Activated CD8-positive, alpha-beta memory T cell treated with anti-CD3 and anti-CD28 coated beads, Interleukin-2, amount 10 ng/mL, durations not matched to agents 7 days and 5 days (primary cell): ENCODE measurements around the gene KEL. TPM values are rescaled to one million over a fixed set of nuclear protein-coding genes. Genes with fewer than 3 reads are reported as not detected.

Experiments used
- ATAC-seq: fragments of 150-1000 bp; cut with Tn5 transposase; one replicate; pipeline ENCODE4 v1.10.0; 2021; ENCODE audit warnings: moderate library complexity
- CTCF ChIA-PET: fragments of 350-600 bp; sonication (Branson Sonifier 250); formaldehyde crosslinking; loops from one replicate; lab custom pipeline; 2021; ENCODE audit warnings: antibody characterized with exemption; lab: Charles Lee
- DNase-seq: peaks from one replicate; pipeline ENCODE4 v3.0.0-alpha.2; 2020
- H3K27ac Mint-ChIP-seq: one replicate; pipeline ENCODE4 v1.8.0; 2021; ENCODE audit warnings: mild to moderate bottlenecking, mixed read lengths
- H3K27me3 Mint-ChIP-seq: one replicate; pipeline ENCODE4 v1.8.0; 2021; ENCODE audit warnings: mixed read lengths
- H3K36me3 Mint-ChIP-seq: one replicate; pipeline ENCODE4 v1.8.0; 2021; ENCODE audit warnings: mild to moderate bottlenecking, mixed read lengths
- H3K4me1 Mint-ChIP-seq: one replicate; pipeline ENCODE4 v1.8.0; 2021; ENCODE audit warnings: mixed read lengths
- H3K4me3 Mint-ChIP-seq: one replicate; pipeline ENCODE4 v1.8.0; 2021; ENCODE audit warnings: mild to moderate bottlenecking, moderate library complexity, mixed read lengths
- H3K9me3 Mint-ChIP-seq: one replicate; pipeline ENCODE4 v1.8.0; 2022; ENCODE audit warnings: low read depth, mixed read lengths
- total RNA-seq, 2 experiments: library from RNA; stranded (reverse); gene quantifications; one replicate each; pipeline ENCODE4 v1.2.3, GENCODE V29; 2021

The KEL gene
- total RNA-seq, 2 experiments from 2014 or later: 0.16 to 0.70 TPM

DNA sequence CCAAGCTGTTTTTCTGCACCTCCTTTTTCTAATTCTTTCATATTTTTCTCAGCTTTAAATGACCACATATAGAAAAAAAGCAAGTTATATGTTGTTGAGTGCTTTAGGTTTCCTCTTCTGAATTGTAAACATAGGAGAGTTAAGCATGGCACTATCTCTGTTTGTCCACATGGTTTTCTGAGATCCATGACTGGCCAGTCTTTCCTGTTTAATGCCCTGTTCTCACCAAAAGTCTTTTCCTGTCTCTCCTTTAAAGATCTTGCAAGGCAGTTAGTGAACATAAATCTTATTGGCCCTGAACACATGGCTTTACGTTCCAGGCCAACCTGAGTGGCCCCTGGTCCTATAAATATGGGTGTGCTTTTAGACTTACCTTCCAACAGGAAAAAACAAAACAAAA lies 48.0 kb downstream of the KEL start:
- Mint-ChIP-seq H3K4me1 (no peaks in the 10 kb centered on the region), H3K27ac (no peak overlapping the region), H3K4me3 (no peak overlapping the region), H3K27me3 (peaks cover 34% of the 10 kb centered on the region), H3K36me3 (no peaks in the 10 kb centered on the region), H3K9me3 (no peaks in the 10 kb centered on the region)
- no peak for DNase-seq
- CTCF ChIA-PET: no interaction called here
- no peak for ATAC-seq

DNA sequence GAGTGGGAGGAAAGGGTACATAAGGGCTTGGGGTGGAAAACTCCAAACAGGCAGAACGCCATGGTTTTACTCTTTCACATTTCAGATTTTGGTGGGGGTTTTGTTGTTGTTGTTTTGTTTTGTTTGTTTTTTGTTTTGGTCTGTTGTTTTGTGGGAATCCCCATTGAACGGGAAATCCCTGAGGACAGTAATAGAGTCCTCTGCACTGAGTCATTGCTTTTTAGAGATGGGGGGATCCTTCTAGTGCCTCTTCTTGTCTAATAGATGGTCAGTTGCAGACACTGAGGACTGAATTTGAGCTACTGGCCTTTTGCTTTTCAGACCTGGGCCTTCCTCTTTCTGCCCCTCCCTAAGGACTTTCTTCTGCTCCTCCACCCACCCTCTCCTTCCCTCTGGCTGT lies 48.6 kb downstream of the KEL start:
- Mint-ChIP-seq H3K9me3 (no peaks in the 10 kb centered on the region), H3K4me1 (no peaks in the 10 kb centered on the region), H3K4me3 (no peak overlapping the region), H3K27ac (no peak overlapping the region), H3K27me3 (peaks cover 33% of the 10 kb centered on the region), H3K36me3 (no peaks in the 10 kb centered on the region)
- ATAC-seq (no peak), DNase-seq (no peak)
- CTCF ChIA-PET: no interaction called here

DNA sequence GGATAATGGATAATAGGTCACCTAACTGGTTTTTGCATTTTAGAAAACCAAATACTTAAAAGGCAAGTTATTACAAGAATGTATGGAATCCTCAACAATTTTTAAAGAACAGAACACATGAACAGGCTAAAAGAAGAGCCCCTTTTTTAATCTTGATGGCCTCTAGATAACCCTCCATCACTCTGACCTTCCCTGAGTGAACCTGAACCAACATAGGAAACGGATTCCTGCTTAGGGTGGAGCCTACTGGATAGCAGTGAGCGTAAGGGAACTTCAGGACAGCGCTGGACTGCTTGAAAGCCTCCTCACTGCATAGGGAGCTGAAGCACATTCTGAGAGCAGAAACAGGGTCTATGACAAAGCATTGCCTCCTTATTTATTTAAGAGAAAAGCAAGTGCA lies 49.1 kb downstream of the KEL start:
- ATAC-seq: no peak
- no peaks in the 10 kb centered on the region for H3K36me3 Mint-ChIP-seq
- H3K4me1 Mint-ChIP-seq: no peaks in the 10 kb centered on the region
- DNase-seq: peak; percentile 21
- CTCF ChIA-PET: no interaction called here
- no peaks in the 10 kb centered on the region for H3K9me3 Mint-ChIP-seq
- no peak overlapping the region for H3K4me3 Mint-ChIP-seq
- no peak overlapping the region for H3K27ac Mint-ChIP-seq
- peaks cover 29% of the 10 kb centered on the region for H3K27me3 Mint-ChIP-seq

DNA sequence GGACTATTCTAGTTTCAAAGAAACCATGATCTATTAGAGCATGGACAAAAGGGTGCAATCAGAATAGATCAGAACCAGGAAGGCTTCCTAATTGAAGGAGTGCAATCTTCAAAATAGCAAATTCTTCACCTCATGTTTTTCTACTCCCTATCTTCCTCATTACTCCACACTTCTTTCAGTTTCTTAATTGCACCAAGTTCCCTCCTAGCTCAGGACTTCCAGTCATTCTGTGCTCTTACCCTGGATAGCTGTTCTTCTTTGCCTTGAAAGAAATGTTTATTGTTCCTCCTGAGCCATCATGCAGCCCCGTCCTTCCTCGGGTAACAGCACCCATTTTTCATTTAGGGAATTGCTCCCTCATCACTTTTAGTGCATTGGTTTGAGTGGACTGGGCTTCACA lies 51.7 kb downstream of the KEL start:
- H3K27ac Mint-ChIP-seq: no peak overlapping the region
- H3K4me3 Mint-ChIP-seq: no peak overlapping the region
- CTCF ChIA-PET: interaction anchor here (1.5 kb wide), 1 partner anchor 29 kb away, joined by 4 read pairs; no protein-coding TSS in a partner anchor
- ATAC-seq: no peak
- no peaks in the 10 kb centered on the region for H3K4me1 Mint-ChIP-seq
- peaks cover 26% of the 10 kb centered on the region for H3K27me3 Mint-ChIP-seq
- no peaks in the 10 kb centered on the region for H3K36me3 Mint-ChIP-seq
- no peaks in the 10 kb centered on the region for H3K9me3 Mint-ChIP-seq
- no peak for DNase-seq

DNA sequence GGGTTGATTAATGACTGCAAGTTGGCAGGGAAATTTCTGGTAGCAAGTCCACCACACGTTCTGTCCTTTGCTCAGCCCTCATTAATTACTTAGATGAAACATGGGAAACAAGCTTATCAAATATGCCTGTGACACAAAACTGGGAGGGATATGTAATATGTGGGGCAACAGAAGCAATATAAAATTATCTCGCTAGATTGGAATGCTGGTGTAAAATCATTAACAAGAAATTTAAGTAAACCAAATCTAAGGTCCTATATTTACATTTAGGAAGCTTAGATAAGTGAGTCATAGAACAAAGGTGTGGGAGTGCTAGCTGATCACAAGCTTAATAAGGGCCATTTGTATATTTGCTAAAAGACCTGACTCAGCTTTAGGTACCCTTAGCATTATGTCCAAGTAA lies 52.1 kb downstream of the KEL start:
- ATAC-seq: no peak
- Mint-ChIP-seq H3K36me3 (no peaks in the 10 kb centered on the region), H3K4me1 (no peaks in the 10 kb centered on the region), H3K27me3 (peaks cover 26% of the 10 kb centered on the region), H3K4me3 (no peak overlapping the region), H3K9me3 (no peaks in the 10 kb centered on the region), H3K27ac (no peak overlapping the region)
- CTCF ChIA-PET: interaction anchor here (1.5 kb wide), 1 partner anchor 29 kb away, joined by 4 read pairs; no protein-coding TSS in a partner anchor
- no peak for DNase-seq

DNA sequence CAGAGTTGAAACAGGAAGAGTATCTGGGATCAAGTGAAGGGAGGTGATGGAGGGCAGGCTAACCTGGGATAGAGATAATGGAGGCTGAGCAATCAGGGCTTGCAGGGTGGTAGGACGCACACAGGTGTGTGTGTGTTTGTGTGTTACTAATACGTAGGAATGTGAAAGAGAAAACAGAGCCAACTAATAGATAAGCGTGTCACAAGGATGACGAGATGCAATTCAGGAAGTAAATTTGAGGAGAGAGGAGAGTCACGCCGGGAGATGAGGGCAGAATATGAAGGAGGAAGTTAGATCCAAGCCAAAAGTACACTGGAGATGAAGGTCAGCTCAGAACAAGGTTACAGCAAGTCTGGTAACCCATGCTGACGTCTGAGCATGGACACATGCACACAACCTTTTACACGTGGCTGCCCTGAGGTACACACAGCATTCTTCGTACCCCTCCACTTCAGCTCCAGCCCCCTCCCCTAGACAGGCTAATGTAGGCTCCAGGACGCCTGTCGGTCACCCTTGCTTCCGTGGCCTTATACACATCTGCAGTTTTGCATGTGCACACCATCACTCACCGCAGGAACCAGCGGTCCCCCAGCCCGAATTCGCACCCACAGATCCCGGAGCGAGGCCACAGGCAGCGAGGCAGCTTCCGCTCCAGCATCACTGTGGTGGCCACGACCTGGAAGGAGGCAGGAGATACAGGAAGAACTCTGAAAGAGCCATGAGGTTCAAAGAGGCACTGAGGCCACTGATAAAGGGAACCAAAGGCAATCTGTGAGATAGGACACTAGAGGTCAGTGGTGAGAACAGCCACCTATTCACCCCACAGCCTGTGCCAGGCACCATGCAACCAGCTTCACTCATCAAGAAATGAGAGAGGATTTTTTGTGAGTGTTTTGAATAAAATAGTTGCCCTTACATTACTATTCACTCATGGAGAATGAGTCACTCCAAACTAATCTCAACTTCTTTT lies 53.0 kb downstream of the KEL start:
- Mint-ChIP-seq H3K4me1 (no peaks in the 10 kb centered on the region), H3K4me3 (no peak overlapping the region), H3K27me3 (peaks cover 23% of the 10 kb centered on the region), H3K9me3 (no peaks in the 10 kb centered on the region), H3K27ac (no peak overlapping the region), H3K36me3 (no peaks in the 10 kb centered on the region)
- DNase-seq: peak; percentile 36
- no peak for ATAC-seq
- CTCF ChIA-PET: interaction anchor here (1.5 kb wide), 1 partner anchor 28 kb away, joined by 4 read pairs; no protein-coding TSS in a partner anchor

DNA sequence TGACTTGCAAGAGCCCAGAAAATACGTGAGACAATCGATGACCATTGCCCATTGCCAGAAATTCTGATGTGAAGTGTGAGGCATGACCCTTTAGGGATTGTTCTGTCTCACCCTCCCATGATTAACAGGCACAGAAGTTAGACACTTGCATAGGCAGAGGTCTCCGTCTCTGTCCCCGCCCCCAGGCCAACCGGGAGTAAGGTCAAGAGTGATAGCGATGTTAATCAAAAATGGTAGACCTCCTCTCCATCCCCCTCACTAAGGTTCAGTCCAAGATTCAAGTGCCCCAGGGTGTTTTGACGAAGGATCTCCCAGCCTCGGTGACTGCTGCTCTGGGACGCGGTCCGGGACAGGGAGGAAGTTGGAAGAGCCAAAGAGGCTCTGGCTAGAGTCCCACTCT lies 53.9 kb downstream of the KEL start:
- CTCF ChIA-PET: no interaction called here
- Mint-ChIP-seq H3K9me3 (no peaks in the 10 kb centered on the region), H3K27me3 (peaks cover 18% of the 10 kb centered on the region), H3K4me3 (no peak overlapping the region), H3K36me3 (no peaks in the 10 kb centered on the region), H3K27ac (no peak overlapping the region), H3K4me1 (no peaks in the 10 kb centered on the region)
- ATAC-seq (no peak), DNase-seq (peak; percentile 26)

DNA sequence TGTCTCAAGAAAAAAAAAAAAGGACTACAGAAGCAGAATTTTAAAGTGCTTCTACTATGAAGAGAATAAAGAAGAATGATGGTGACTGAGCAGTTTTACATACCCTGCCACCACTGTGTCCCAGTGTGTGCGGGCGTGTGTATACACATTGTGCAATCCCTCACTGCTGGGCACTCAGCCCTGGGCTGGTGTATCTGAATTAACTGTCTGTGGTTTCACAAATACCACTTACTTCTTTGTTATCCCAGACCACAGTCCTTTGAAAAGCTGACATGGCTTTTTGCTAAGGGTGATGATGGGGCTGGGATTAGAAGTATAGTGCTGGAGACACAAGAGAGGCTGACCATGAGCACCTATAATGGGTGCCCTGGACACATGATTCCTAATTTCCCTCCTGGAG lies 55.5 kb downstream of the KEL start:
- ATAC-seq: no peak
- no peaks in the 10 kb centered on the region for H3K4me1 Mint-ChIP-seq
- H3K4me3 Mint-ChIP-seq: no peak overlapping the region
- CTCF ChIA-PET: no interaction called here
- peaks cover 18% of the 10 kb centered on the region for H3K27me3 Mint-ChIP-seq
- no peaks in the 10 kb centered on the region for H3K9me3 Mint-ChIP-seq
- H3K27ac Mint-ChIP-seq: no peak overlapping the region
- no peaks in the 10 kb centered on the region for H3K36me3 Mint-ChIP-seq
- DNase-seq: no peak

DNA sequence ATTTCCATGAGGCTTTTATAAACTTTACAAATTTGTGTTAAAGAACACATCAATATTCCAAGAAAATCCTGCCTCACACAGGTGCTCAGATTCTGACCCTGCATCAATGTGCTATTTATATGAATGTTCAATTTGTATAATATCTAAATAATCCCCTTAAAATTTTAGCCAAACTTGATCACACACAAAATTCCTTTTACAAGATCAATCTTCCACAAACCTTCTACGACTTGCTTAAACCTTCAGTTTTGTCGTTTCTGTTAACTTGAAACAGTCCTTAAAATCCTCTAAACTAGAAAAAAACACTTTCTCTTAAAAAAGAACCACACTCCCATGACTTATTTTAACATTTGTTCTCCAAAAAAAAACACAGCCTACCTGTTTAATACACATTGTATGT lies 56.4 kb downstream of the KEL start:
- Mint-ChIP-seq H3K9me3 (no peaks in the 10 kb centered on the region), H3K27ac (no peak overlapping the region), H3K4me1 (no peaks in the 10 kb centered on the region), H3K27me3 (peaks cover 10% of the 10 kb centered on the region), H3K36me3 (no peaks in the 10 kb centered on the region), H3K4me3 (no peak overlapping the region)
- DNase-seq: no peak
- no peak for ATAC-seq
- CTCF ChIA-PET: no interaction called here

DNA sequence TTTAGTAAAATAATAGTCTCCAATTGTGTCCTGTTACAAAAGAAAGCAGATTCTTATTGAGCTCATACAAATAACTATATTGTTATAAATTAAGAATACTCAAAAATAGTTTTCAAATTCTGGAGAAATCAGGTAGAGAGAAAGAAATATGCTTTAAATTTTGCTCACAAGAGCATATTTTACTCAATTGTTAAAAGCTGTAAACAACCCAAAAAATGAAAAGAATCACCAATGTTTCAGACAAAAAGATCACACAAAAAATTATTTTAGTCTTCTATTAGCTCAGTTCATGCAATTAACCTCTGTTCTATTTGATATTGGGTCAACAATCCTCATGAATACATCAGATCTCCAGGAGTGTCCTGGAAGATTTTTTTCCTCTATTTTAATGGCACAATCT lies 58.0 kb downstream of the KEL start:
- Mint-ChIP-seq H3K36me3 (no peaks in the 10 kb centered on the region), H3K27ac (no peak overlapping the region), H3K4me1 (no peaks in the 10 kb centered on the region), H3K27me3 (peaks cover 10% of the 10 kb centered on the region), H3K9me3 (no peaks in the 10 kb centered on the region), H3K4me3 (no peak overlapping the region)
- ATAC-seq (no peak), DNase-seq (no peak)
- CTCF ChIA-PET: no interaction called here

DNA sequence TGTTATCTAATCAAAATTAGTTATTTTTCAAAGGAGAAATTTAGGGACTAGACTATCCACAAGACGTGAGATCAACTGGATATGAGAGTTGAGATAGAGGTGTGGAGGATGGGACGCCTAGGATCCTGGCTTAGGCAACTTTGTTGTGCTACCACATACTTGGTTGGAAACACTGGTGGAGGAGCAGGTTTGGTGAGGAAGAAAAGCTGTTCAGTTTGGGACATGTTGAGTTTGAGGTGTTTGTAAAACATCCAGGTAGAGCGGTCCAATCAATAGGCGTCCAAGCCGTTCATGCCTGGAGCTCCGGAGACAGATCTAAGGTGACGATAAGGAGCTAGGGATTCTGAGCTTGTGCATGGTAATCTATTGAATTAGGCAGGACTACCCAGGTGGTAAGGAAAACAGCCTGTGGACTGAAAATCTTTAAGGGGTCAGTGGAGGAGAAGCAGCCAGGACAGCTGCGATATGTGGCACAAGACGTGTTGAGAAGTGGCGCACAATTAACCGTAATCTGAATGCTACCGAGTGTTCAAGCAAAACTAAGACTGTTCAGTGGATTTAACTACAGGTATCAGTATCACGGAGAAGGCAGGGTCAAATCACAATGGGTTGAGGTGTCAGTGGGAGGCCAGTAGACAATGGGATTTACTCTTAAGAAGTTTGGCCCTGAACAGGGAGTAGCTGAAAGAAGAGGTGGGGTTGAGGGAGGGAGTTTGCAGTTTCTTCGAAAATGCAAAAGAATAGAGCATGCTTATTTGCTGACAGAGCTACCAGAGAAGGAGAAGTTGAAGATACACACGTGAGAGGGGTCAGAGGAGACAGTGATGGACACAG lies 60.5 kb downstream of the KEL start:
- ATAC-seq: no peak

DNA sequence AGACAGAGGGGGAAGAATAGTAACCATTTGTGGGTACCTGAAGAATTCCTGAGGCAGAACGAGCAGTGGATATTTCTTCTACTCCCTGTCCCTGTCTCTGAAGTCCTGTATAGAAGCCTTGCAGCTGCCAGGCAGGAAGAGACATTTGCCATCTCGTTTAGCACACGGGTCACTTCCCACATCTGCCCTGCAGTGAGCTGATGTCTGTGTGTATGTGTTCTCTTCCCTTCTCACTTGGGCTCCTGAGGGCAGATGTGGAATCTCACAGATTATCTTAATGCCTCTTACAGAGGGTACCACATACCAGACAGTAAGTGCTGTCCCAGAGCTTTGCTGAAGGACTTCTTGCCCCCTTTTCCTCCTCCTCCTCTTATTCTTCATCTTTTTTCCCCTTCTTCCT lies 62.5 kb downstream of the KEL start:
- no peak for DNase-seq
- no peak for ATAC-seq
- Mint-ChIP-seq H3K4me1 (no peaks in the 10 kb centered on the region), H3K36me3 (no peaks in the 10 kb centered on the region), H3K27ac (no peak overlapping the region), H3K27me3 (peaks cover 10% of the 10 kb centered on the region), H3K4me3 (no peak overlapping the region), H3K9me3 (no peaks in the 10 kb centered on the region)
- CTCF ChIA-PET: interaction anchor here (1.3 kb wide), 1 partner anchor 315 kb away, joined by 5 read pairs; no protein-coding TSS in a partner anchor

More for the DNA sequence above, 60.5 kb downstream of the KEL start:
- no peaks in the 10 kb centered on the region for H3K4me1 Mint-ChIP-seq
- H3K27ac Mint-ChIP-seq: no peak overlapping the region
- no peak for DNase-seq
- no peak overlapping the region for H3K4me3 Mint-ChIP-seq
- no peaks in the 10 kb centered on the region for H3K9me3 Mint-ChIP-seq
- CTCF ChIA-PET: interaction anchor here (0.7 to 1.3 kb wide), 3 partner anchors 14 to 1632 kb away, joined by 3 read pairs; no protein-coding TSS in a partner anchor
- no peaks in the 10 kb centered on the region for H3K36me3 Mint-ChIP-seq
- peaks cover 12% of the 10 kb centered on the region for H3K27me3 Mint-ChIP-seq

DNA sequence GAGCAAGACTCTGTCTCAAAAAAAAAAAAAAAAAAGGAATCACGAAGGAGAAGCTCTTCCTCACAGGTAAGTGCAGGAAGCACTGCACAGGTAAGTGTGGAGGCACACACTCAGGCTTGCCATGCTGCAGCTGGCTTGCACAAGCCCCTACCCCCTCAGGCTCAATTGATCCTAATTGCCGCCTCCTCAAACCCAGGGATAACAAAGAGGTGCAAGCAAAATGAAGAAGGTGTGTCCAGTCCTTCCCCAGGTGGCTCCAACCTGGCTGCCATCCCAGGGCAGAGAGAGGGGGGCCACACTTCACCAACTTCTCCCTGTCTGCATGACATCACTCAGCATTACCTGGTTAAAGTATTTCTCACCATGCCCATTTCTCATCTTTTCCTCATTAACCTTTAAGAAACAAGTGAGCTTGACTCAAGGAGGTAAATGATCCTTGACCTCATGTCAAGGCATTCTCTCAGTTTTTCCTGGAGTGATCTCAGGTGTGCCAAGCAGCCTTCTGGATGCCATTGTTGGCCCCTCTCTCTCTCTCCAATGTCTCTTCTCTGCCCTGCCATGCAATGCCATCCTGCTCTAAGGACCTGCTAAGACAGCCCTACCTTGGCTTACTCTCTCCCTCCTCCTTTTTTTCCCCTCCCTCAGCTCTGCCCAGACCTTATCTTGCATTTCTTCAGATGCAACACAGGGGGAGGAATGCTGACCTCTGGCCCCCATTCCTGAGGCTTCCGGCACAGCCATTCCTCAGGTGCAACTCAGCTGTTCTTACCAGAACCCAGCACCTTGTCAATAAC lies 63.6 kb downstream of the KEL start:
- Mint-ChIP-seq H3K4me1 (no peaks in the 10 kb centered on the region), H3K27ac (no peak overlapping the region), H3K4me3 (no peak overlapping the region), H3K9me3 (no peaks in the 10 kb centered on the region), H3K36me3 (no peaks in the 10 kb centered on the region), H3K27me3 (peaks cover 10% of the 10 kb centered on the region)
- ATAC-seq: no peak
- peak; percentile 18 for DNase-seq
- CTCF ChIA-PET: no interaction called here
